Prostate gland (tissue), 2 donors: Measurements from ENCODE around the gene CDH22. TPM values are rescaled to one million over a fixed set of nuclear protein-coding genes. Genes with fewer than 3 reads are reported as not detected.

Experiments used
- DNase-seq: peaks from one replicate; pipeline ENCODE4 v3.0.0-alpha.2; 2019; ENCODE audit warnings: low spot score
- H3K27ac ChIP-seq, 2 donors: fragments of 200-600 bp; sonication (generic); 2 replicates each; pipeline ENCODE4 v1.5.1; 2017 to 2019
- H3K27me3 ChIP-seq: fragments of 200-600 bp; sonication (generic); replicated peaks from 2 replicates; pipeline ENCODE4 v1.5.1; 2019; ENCODE audit not compliant: insufficient read depth
- H3K36me3 ChIP-seq, 2 donors: fragments of 200-600 bp; sonication (generic); 1 replicate in 1 of 2; 2 replicates in 1 of 2; pipeline versions ENCODE4 v1.5.1 to v1.8.1; 2017 to 2019
- H3K4me1 ChIP-seq: fragments of 200-600 bp; sonication (generic); replicated peaks from 2 replicates; pipeline ENCODE4 v1.5.1; 2019
- H3K4me3 ChIP-seq, 2 donors: fragments of 200-600 bp; sonication (generic); 2 replicates each; pipeline ENCODE4 v1.5.1; 2017 to 2019
- H3K9me3 ChIP-seq: fragments of 200-600 bp; sonication (generic); 2 replicates; pipeline ENCODE4 v1.5.1; 2017
- CTCF ChIP-seq, 4 experiments: fragments of 200-600 bp in 2 of 4; fragments of 450-650 bp in 2 of 4; sonication (generic) in 2 of 4; IDR thresholded peaks; 1 replicate in 3 of 4; 2 replicates in 1 of 4; pipeline ENCODE4 v1.5.1; 2016 to 2019; ENCODE audit warnings: antibody characterized with exemption in 4 of 4, mild to moderate bottlenecking in 2 of 4, moderate library complexity in 2 of 4
- POLR2A ChIP-seq: fragments of 450-650 bp; IDR thresholded peaks from one replicate; pipeline ENCODE4 v1.6.1; 2016; ENCODE audit warnings: antibody characterized with exemption, mild to moderate bottlenecking
- POLR2AphosphoS5 ChIP-seq: sonication (generic); formaldehyde crosslinking; IDR thresholded peaks from one replicate; pipeline ENCODE4 v1.6.1; 2017; ENCODE audit warnings: antibody characterized with exemption
- WGBS: methylation state at CpG from one replicate; pipeline ENCODE4 v1.1.5; 2018; 5-methylcytosine and 5-hydroxymethylcytosine counted together
- intact Hi-C: fragments of 100-400 bp; cut with DNase I; formaldehyde crosslinking; loops from one replicate; pipeline ENCODE4 v1.14.2; 2022
- total RNA-seq, 2 donors: library from RNA; depleted of rRNA; stranded (reverse); fragments of >200 nt; gene quantifications; one replicate each; pipeline ENCODE4 v1.1.0, GENCODE V29; 2016

Gene CDH22
- total RNA-seq, 2 donors from 2014 or later: 1.9 to 3.3 TPM

GRCh38 chr20:46270977-46271744, 37.1 kb downstream of the CDH22 start:
- Histone ChIP-seq H3K27me3 (no peaks in the 10 kb centered on the region), H3K27ac (no peak overlapping the region), H3K36me3 (no peaks in the 10 kb centered on the region), H3K4me1 (no peaks in the 10 kb centered on the region), H3K9me3 (no peaks in the 10 kb centered on the region), H3K4me3 (no peak overlapping the region)
- TF ChIP-seq CTCF (IDR thresholded peaks at IDR 0.05) (no peak), POLR2A (no peak), POLR2AphosphoS5 (no peak)
- no peak for DNase-seq
- 71% methylated on average over 2 of the region's 2 CpGs for WGBS
- intact Hi-C loops: no loop called here

- no peak overlapping the region for H3K27ac ChIP-seq
- WGBS: 83% methylated on average over 7 of the region's 7 CpGs
- H3K4me1 ChIP-seq: no peaks in the 10 kb centered on the region
- H3K27me3 ChIP-seq: no peaks in the 10 kb centered on the region
- TF ChIP-seq POLR2A (no peak), CTCF (IDR thresholded peaks at IDR 0.05) (no peak), POLR2AphosphoS5 (no peak)
- no peaks in the 10 kb centered on the region for H3K9me3 ChIP-seq
- H3K4me3 ChIP-seq: no peak overlapping the region
- intact Hi-C loops: no loop called here
- no peak for DNase-seq
- no peaks in the 10 kb centered on the region for H3K36me3 ChIP-seq
Measured at GRCh38 chr20:46269372-46269771, 38.9 kb downstream of the CDH22 start.

GRCh38 chr20:46268662-46269061, 39.6 kb downstream of the CDH22 start:
- 91% methylated on average over 3 of the region's 3 CpGs for WGBS
- H3K27me3 ChIP-seq: no peaks in the 10 kb centered on the region
- intact Hi-C loops: no loop called here
- no peak for TF ChIP-seq POLR2A
- no peak for TF ChIP-seq POLR2AphosphoS5
- no peaks in the 10 kb centered on the region for H3K9me3 ChIP-seq
- no peak for DNase-seq
- H3K4me3 ChIP-seq: no peak overlapping the region
- H3K27ac ChIP-seq: no peak overlapping the region
- H3K4me1 ChIP-seq: no peaks in the 10 kb centered on the region
- H3K36me3 ChIP-seq: no peaks in the 10 kb centered on the region

GRCh38 chr20:46268131-46268614, 40.1 kb downstream of the CDH22 start:
- Histone ChIP-seq H3K27me3 (no peaks in the 10 kb centered on the region), H3K4me1 (no peaks in the 10 kb centered on the region), H3K9me3 (no peaks in the 10 kb centered on the region), H3K4me3 (no peak overlapping the region), H3K36me3 (no peaks in the 10 kb centered on the region), H3K27ac (no peak overlapping the region)
- TF ChIP-seq CTCF (IDR thresholded peaks at IDR 0.05) (no peak), POLR2AphosphoS5 (no peak), POLR2A (no peak)
- WGBS: 31% methylated on average over 18 of the region's 19 CpGs
- intact Hi-C loops: no loop called here
- DNase-seq: no peak

GRCh38 chr20:46267108-46268105, 40.9 kb downstream of the CDH22 start:
- no peaks in the 10 kb centered on the region for H3K4me1 ChIP-seq
- intact Hi-C loops: no loop called here
- TF ChIP-seq CTCF (IDR thresholded peaks at IDR 0.05) (no peak), POLR2A (no peak), POLR2AphosphoS5 (no peak)
- no peaks in the 10 kb centered on the region for H3K9me3 ChIP-seq
- WGBS: 51% methylated on average over 11 of the region's 11 CpGs
- no peaks in the 10 kb centered on the region for H3K36me3 ChIP-seq
- H3K27me3 ChIP-seq: no peaks in the 10 kb centered on the region
- no peak overlapping the region for H3K27ac ChIP-seq
- H3K4me3 ChIP-seq: no peak overlapping the region
- no peak for DNase-seq
